H1 (cell line): ENCODE data around the gene TMC4. TPM values are rescaled to one million over a fixed set of nuclear protein-coding genes. Genes with fewer than 3 reads are reported as not detected.

Experiments used
- CTCF ChIA-PET: fragments of 300-600 bp; sonication (Branson Sonifier 250); formaldehyde crosslinking; loops from one replicate; lab custom pipeline; 2021; ENCODE audit not compliant: partially characterized antibody; lab: Charles Lee
- POLR2A ChIA-PET: fragments of 300-600 bp; sonication (Branson Sonifier 250); formaldehyde crosslinking; loops from one replicate; lab custom pipeline; 2021; ENCODE audit warnings: inconsistent platforms; ENCODE audit not compliant: partially characterized antibody; lab: Charles Lee
- DNase-seq, 2 experiments: peaks; one replicate each; pipeline versions ENCODE4 v3.0.0 to v3.0.0-alpha.2; 2010 to 2022; ENCODE audit warnings: low spot score in 2 of 2, low read depth in 1 of 2, mixed read lengths in 1 of 2
- FAIRE-seq: peaks from 2 replicates; lab custom pipeline; 2011; peaks lifted over from hg19 to GRCh38; lab: Jason Lieb, UNC
- H2AFZ ChIP-seq: 2 replicates; pipeline ENCODE4 v1.8.1; 2012; ENCODE audit warnings: low read length, inconsistent platforms
- H2AK5ac ChIP-seq: 2 replicates; pipeline ENCODE4 v1.6.1; 2013; ENCODE audit warnings: low read depth, low read length
- H2BK120ac ChIP-seq: replicated peaks from 2 replicates; pipeline ENCODE3; 2013; ENCODE audit warnings: low read depth, low read length, inconsistent platforms
- H2BK12ac ChIP-seq: 2 replicates; pipeline ENCODE4 v1.6.1; 2013; ENCODE audit warnings: low read depth, low read length
- H2BK15ac ChIP-seq: 2 replicates; pipeline ENCODE4 v1.6.1; 2013; ENCODE audit warnings: low read length
- H2BK20ac ChIP-seq: 2 replicates; pipeline ENCODE4 v1.6.1; 2013; ENCODE audit warnings: low read length
- H2BK5ac ChIP-seq: 2 replicates; pipeline ENCODE4 v1.6.1; 2013; ENCODE audit warnings: low read depth, low read length
- H3K14ac ChIP-seq: 2 replicates; pipeline ENCODE4 v1.6.1; 2013; ENCODE audit warnings: inconsistent platforms; ENCODE audit not compliant: insufficient read length
- H3K18ac ChIP-seq: 2 replicates; pipeline ENCODE4 v1.6.1; 2013; ENCODE audit warnings: low read length; ENCODE audit errors: extremely low read depth
- H3K23ac ChIP-seq: 2 replicates; pipeline ENCODE4 v1.6.1; 2013; ENCODE audit warnings: inconsistent platforms; ENCODE audit not compliant: insufficient read length
- H3K23me2 ChIP-seq: 2 replicates; pipeline ENCODE4 v1.6.1; 2013; ENCODE audit warnings: low read depth, low read length
- H3K27ac ChIP-seq: 2 replicates; pipeline ENCODE4 v1.6.1; 2011; ENCODE audit warnings: low read depth, low read length, inconsistent platforms
- H3K27me3 ChIP-seq, 4 experiments: replicated peaks in 1 of 4; 1 replicate in 1 of 4; 2 replicates in 3 of 4; pipeline versions ENCODE4 v1.6.1 to v1.8.1; 2011 to 2013; ENCODE audit warnings: low read length in 3 of 4, mild to moderate bottlenecking in 3 of 4, inconsistent platforms in 2 of 4, mixed read lengths in 2 of 4, moderate library complexity in 1 of 4; ENCODE audit not compliant: control insufficient read depth in 3 of 4, insufficient read depth in 3 of 4; ENCODE audit errors: extremely low read depth in 1 of 4
- H3K36me3 ChIP-seq, 4 experiments: 2 replicates each; pipeline versions ENCODE4 v1.6.1 to v1.8.1; 2011 to 2013; ENCODE audit warnings: mild to moderate bottlenecking in 4 of 4, low read length in 3 of 4, moderate library complexity in 2 of 4, control low read depth in 1 of 4, inconsistent platforms in 1 of 4; ENCODE audit not compliant: insufficient read depth in 4 of 4, control insufficient read depth in 2 of 4
- H3K4ac ChIP-seq: replicated peaks from 2 replicates; pipeline ENCODE3; 2013; ENCODE audit warnings: low read length, low read depth, mixed read lengths, inconsistent platforms; ENCODE audit not compliant: insufficient read length
- H3K4me1 ChIP-seq, 4 experiments: replicated peaks in 1 of 4; 1 replicate in 1 of 4; 2 replicates in 3 of 4; pipeline versions ENCODE4 v1.6.1 to v1.8.1; 2011 to 2013; ENCODE audit warnings: low read length in 3 of 4, inconsistent platforms in 2 of 4, mixed read lengths in 1 of 4; ENCODE audit not compliant: insufficient read depth in 4 of 4, control insufficient read depth in 3 of 4
- H3K4me2 ChIP-seq, 2 experiments: 2 replicates each; pipeline versions ENCODE4 v1.6.1 to v1.8.1; 2011 to 2013; ENCODE audit warnings: low read depth in 2 of 2, low read length in 2 of 2, control low read depth in 1 of 2, inconsistent platforms in 1 of 2, mild to moderate bottlenecking in 1 of 2; ENCODE audit not compliant: insufficient read depth in 1 of 2
- H3K4me3 ChIP-seq, 4 experiments: fragments of 200-600, 300-600 bp in 1 of 4; sonication (generic), shearing (Covaris generic), sonication (Bioruptor Twin) in 1 of 4; 2 replicates each; pipeline versions ENCODE4 v1.5.1 to v1.8.1; 2011 to 2016; ENCODE audit warnings: low read length in 4 of 4, low read depth in 3 of 4, control low read depth in 2 of 4, inconsistent platforms in 2 of 4, mild to moderate bottlenecking in 2 of 4, mixed read lengths in 1 of 4, moderate library complexity in 1 of 4; ENCODE audit not compliant: insufficient read depth in 2 of 4; ENCODE audit errors: extremely low read depth in 1 of 4
- H3K56ac ChIP-seq: replicated peaks from 2 replicates; pipeline ENCODE3; 2013; ENCODE audit warnings: low read depth, mild to moderate bottlenecking, mixed read lengths, low read length, inconsistent platforms; ENCODE audit not compliant: insufficient read length
- H3K79me1 ChIP-seq: 2 replicates; pipeline ENCODE4 v1.6.1; 2013; ENCODE audit warnings: low read depth, low read length, control low read depth
- H3K79me2 ChIP-seq, 2 experiments: 2 replicates each; pipeline versions ENCODE4 v1.6.1 to v1.8.1; 2012 to 2013; ENCODE audit warnings: low read length in 2 of 2, mild to moderate bottlenecking in 2 of 2, inconsistent platforms in 1 of 2; ENCODE audit not compliant: insufficient read depth in 2 of 2, control insufficient read depth in 1 of 2
- H3K9ac ChIP-seq, 4 experiments: replicated peaks in 1 of 4; 1 replicate in 1 of 4; 2 replicates in 3 of 4; pipeline versions ENCODE4 v1.6.1 to v1.8.1; 2011 to 2013; ENCODE audit warnings: low read depth in 3 of 4, low read length in 3 of 4, control low read depth in 2 of 4, mild to moderate bottlenecking in 2 of 4, moderate library complexity in 2 of 4, inconsistent platforms in 1 of 4; ENCODE audit errors: extremely low read depth in 1 of 4
- H3K9me3 ChIP-seq, 2 experiments: 2 replicates each; pipeline versions ENCODE4 v1.6.1 to v1.8.1; 2012 to 2013; ENCODE audit warnings: mild to moderate bottlenecking in 2 of 2, moderate library complexity in 2 of 2, control low read depth in 1 of 2, inconsistent platforms in 1 of 2, low read depth in 1 of 2, low read length in 1 of 2, mixed read lengths in 1 of 2; ENCODE audit not compliant: insufficient read depth in 2 of 2
- H4K20me1 ChIP-seq, 2 experiments: replicated peaks in 1 of 2; 2 replicates each; pipeline versions ENCODE3 to v1.8.1; 2011 to 2013; ENCODE audit warnings: inconsistent platforms in 2 of 2, low read length in 2 of 2, mild to moderate bottlenecking in 1 of 2; ENCODE audit not compliant: insufficient read depth in 2 of 2, control insufficient read depth in 1 of 2
- H4K5ac ChIP-seq: 2 replicates; pipeline ENCODE4 v1.6.1; 2013; ENCODE audit warnings: low read length, low read depth, mixed read lengths, inconsistent platforms; ENCODE audit not compliant: insufficient read length
- H4K8ac ChIP-seq: 2 replicates; pipeline ENCODE4 v1.8.0; 2013; ENCODE audit warnings: mild to moderate bottlenecking, moderate library complexity, low read length, inconsistent platforms; ENCODE audit not compliant: insufficient read depth; ENCODE audit errors: extremely low read depth
- H4K91ac ChIP-seq: replicated peaks from 2 replicates; pipeline ENCODE3; 2013; ENCODE audit warnings: low read length, mixed read lengths, inconsistent platforms; ENCODE audit not compliant: insufficient read length
- CBX8 ChIP-seq: fragments of 300-800, 300-1000 bp; sonication (generic); IDR thresholded peaks from 2 replicates; pipeline ENCODE4 v1.7.1; 2016; ENCODE audit warnings: low read depth, low read length, borderline replicate concordance
- JUND ChIP-seq: IDR thresholded peaks from 2 replicates; pipeline ENCODE4 v1.6.1; 2011; ENCODE audit warnings: mild to moderate bottlenecking, improper control_type of control experiment, low read length
- NANOG ChIP-seq: IDR thresholded peaks from 2 replicates; pipeline ENCODE4 v1.6.1; 2011; ENCODE audit warnings: low read length, low read depth, mild to moderate bottlenecking, inconsistent platforms; ENCODE audit not compliant: insufficient read depth, poor library complexity, severe bottlenecking
- RBBP5 ChIP-seq: IDR thresholded peaks from 2 replicates; pipeline ENCODE4 v1.7.1; 2012; ENCODE audit warnings: low read depth, mild to moderate bottlenecking, inconsistent platforms, low read length, moderate library complexity, borderline replicate concordance
- RFX5 ChIP-seq: IDR thresholded peaks from 2 replicates; pipeline ENCODE4 v1.6.1; 2011; ENCODE audit warnings: low read depth, low read length, improper control_type of control experiment, borderline replicate concordance
- RNF2 ChIP-seq: fragments of 200-900, 300-1000 bp; sonication (generic); IDR thresholded peaks from 2 replicates; pipeline ENCODE4 v1.7.1; 2016; ENCODE audit warnings: borderline replicate concordance, low read depth, mild to moderate bottlenecking, antibody characterized with exemption, low read length; ENCODE audit not compliant: poor library complexity, severe bottlenecking; ENCODE audit errors: missing control alignments
- RXRA ChIP-seq: IDR thresholded peaks from 2 replicates; pipeline ENCODE4 v1.6.1; 2011; ENCODE audit warnings: low read depth, mild to moderate bottlenecking, low read length, moderate library complexity; ENCODE audit not compliant: insufficient read depth
- SIN3A ChIP-seq, 2 experiments: IDR thresholded peaks in 1 of 2; conservative IDR thresholded peaks in 1 of 2; 2 replicates each; pipeline ENCODE4 v1.6.1; 2011 to 2012; ENCODE audit warnings: low read length in 2 of 2, improper control_type of control experiment in 1 of 2, low read depth in 1 of 2, mild to moderate bottlenecking in 1 of 2
- SIRT6 ChIP-seq: IDR thresholded peaks from one replicate; pipeline ENCODE4 v1.7.1; 2012; ENCODE audit warnings: low read length, inconsistent platforms
- SRF ChIP-seq: IDR thresholded peaks from 2 replicates; pipeline ENCODE4 v1.6.1; 2011; ENCODE audit warnings: mild to moderate bottlenecking, low read depth, low read length, moderate library complexity
- TBP ChIP-seq: IDR thresholded peaks from 2 replicates; pipeline ENCODE4 v1.6.1; 2011; ENCODE audit warnings: low read depth, low read length, improper control_type of control experiment
- ZNF274 ChIP-seq: IDR thresholded peaks from 2 replicates; pipeline ENCODE4 v1.7.0; 2012; ENCODE audit warnings: low read length, borderline replicate concordance; ENCODE audit errors: extremely low read depth
- WGBS, 2 experiments: shearing (Covaris generic) in 1 of 2; methylation state at CpG; one replicate each; pipeline versions ENCODE4 v1.1.6 to v1.1.7; 2013 to 2015; ENCODE audit warnings: low lambda C conversion rate in 2 of 2, mixed read lengths in 2 of 2, inconsistent platforms in 1 of 2, low coverage in 1 of 2, missing lambda C conversion rate in 1 of 2; ENCODE audit not compliant: insufficient replicate concordance in 2 of 2, insufficient coverage in 1 of 2, insufficient read length in 1 of 2; ENCODE audit errors: extremely low coverage in 1 of 2, missing lambda C conversion rate in 1 of 2; 5-methylcytosine and 5-hydroxymethylcytosine counted together
- polyA plus RNA-seq, 7 experiments: library from polyadenylated mRNA; depleted of rRNA in 3 of 7; stranded (reverse) in 5 of 7; unstranded in 2 of 7; fragments of >200 nt in 5 of 7; fragments of 200-250 nt in 2 of 7; gene quantifications; 1 replicate in 5 of 7; 2 replicates in 1 of 7; 4 replicates in 1 of 7; pipeline versions ENCODE4 v1.2.1 to v1.2.3, GENCODE V29; 2011 to 2013; ENCODE audit warnings: missing spikeins in 2 of 7, mixed read lengths in 2 of 7
- total RNA-seq: library from RNA; stranded (reverse); fragmentation: NEBNext Ultra II Directional; extraction: Animal tissue kit (Norgen Biotek cat#: 25700); gene quantifications from 2 replicates; pipeline ENCODE4 v1.2.1, GENCODE V29; 2021
- TF ChIP-seq, protein P1 (sequence below): IDR thresholded peaks from 2 replicates; pipeline ENCODE4 v1.6.1; 2012; ENCODE audit warnings: inconsistent platforms

Gene TMC4
- total and polyA plus RNA-seq, 2 of the 8 experiments (the other 6 are each of a cell fraction or from before 2014, with no cell fraction given) = 5.5 to 6.3 TPM

GRCh38 chr19:54129617-54129996, 43.4 kb downstream of the TMC4 start:
- H3K4me3 ChIP-seq = no peak overlapping the region
- H3K27me3 ChIP-seq = no peaks in the 10 kb centered on the region
- H2BK120ac ChIP-seq = no peak overlapping the region
- H2BK20ac ChIP-seq = no peak overlapping the region
- no peak for FAIRE-seq
- no peak overlapping the region for H3K4me2 ChIP-seq
- H3K18ac ChIP-seq = no peak overlapping the region
- no peak overlapping the region for H3K23ac ChIP-seq
- H2BK15ac ChIP-seq = no peak overlapping the region
- H3K14ac ChIP-seq = no peak overlapping the region
- DNase-seq = no peak
- H4K91ac ChIP-seq = no peak overlapping the region
- H2BK12ac ChIP-seq = no peak overlapping the region
- H3K79me2 ChIP-seq = no peaks in the 10 kb centered on the region
- no peak overlapping the region for H3K56ac ChIP-seq
- no peaks in the 10 kb centered on the region for H3K4me1 ChIP-seq
- no peak overlapping the region for H2AK5ac ChIP-seq
- H3K23me2 ChIP-seq = peaks cover 3% of the 10 kb centered on the region; the same call in 1 of the 2 replicates
- no peak overlapping the region for H2AFZ ChIP-seq
- H3K79me1 ChIP-seq = no peaks in the 10 kb centered on the region
- no peak overlapping the region for H3K9ac ChIP-seq
- no peak overlapping the region for H3K4ac ChIP-seq
- H2BK5ac ChIP-seq = no peak overlapping the region
- peaks cover 16 to 65% (median 28%) of the 10 kb centered on the region in 4 experiments for H3K36me3 ChIP-seq
- no peak overlapping the region for H4K5ac ChIP-seq
- H4K20me1 ChIP-seq = peaks cover 0 to 7% of the 10 kb centered on the region in 2 experiments
- CTCF ChIA-PET = interaction anchor here (0.6 to 0.9 kb wide), 2 partner anchors 15 to 102 kb away, joined by 3 read pairs; no protein-coding TSS in a partner anchor
- POLR2A ChIA-PET = interaction anchor here (0.6 to 1.6 kb wide), 5 partner anchors 8 to 14 kb away, joined by 3 to 8 read pairs (median 4); partner anchors contain the start of genes CNOT3, PRPF31 and TFPT
- no peak overlapping the region for H3K27ac ChIP-seq
- 95% methylated on average over 20 of the region's 20 CpGs; no CpG with 5 or more reads in 1 of the 2 experiments for WGBS, 2 experiments
- H4K8ac ChIP-seq = no peak overlapping the region
- peaks cover 3 to 10% of the 10 kb centered on the region in 2 experiments; a peak in 3 of 4 replicates for H3K9me3 ChIP-seq
- TF ChIP-seq ZNF274 (no peak), NANOG (no peak), TBP (no peak), SRF (no peak), JUND (no peak), RNF2 (no peak), SIRT6 (no peak), CBX8 (no peak), RXRA (no peak), RFX5 (no peak), SIN3A (conservative IDR thresholded peaks at IDR 0.05 in 1 of 2, IDR thresholded peaks at IDR 0.05 in 1 of 2; ENCODE audit: low read depth in 1 of 2, low read length in 2 of 2) (no peak), RBBP5 (no peak)
- TF ChIP-seq, protein P1, sequence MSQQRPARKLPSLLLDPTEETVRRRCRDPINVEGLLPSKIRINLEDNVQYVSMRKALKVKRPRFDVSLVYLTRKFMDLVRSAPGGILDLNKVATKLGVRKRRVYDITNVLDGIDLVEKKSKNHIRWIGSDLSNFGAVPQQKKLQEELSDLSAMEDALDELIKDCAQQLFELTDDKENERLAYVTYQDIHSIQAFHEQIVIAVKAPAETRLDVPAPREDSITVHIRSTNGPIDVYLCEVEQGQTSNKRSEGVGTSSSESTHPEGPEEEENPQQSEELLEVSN = no peak
